Fibroblast of skin of right biceps (primary cell): ENCODE results near the gene SLC17A9.

Source experiments
- DNase-seq: peaks from one replicate; pipeline ENCODE4 v3.0.0-alpha.2; 2013

SLC17A9 gene

DNA sequence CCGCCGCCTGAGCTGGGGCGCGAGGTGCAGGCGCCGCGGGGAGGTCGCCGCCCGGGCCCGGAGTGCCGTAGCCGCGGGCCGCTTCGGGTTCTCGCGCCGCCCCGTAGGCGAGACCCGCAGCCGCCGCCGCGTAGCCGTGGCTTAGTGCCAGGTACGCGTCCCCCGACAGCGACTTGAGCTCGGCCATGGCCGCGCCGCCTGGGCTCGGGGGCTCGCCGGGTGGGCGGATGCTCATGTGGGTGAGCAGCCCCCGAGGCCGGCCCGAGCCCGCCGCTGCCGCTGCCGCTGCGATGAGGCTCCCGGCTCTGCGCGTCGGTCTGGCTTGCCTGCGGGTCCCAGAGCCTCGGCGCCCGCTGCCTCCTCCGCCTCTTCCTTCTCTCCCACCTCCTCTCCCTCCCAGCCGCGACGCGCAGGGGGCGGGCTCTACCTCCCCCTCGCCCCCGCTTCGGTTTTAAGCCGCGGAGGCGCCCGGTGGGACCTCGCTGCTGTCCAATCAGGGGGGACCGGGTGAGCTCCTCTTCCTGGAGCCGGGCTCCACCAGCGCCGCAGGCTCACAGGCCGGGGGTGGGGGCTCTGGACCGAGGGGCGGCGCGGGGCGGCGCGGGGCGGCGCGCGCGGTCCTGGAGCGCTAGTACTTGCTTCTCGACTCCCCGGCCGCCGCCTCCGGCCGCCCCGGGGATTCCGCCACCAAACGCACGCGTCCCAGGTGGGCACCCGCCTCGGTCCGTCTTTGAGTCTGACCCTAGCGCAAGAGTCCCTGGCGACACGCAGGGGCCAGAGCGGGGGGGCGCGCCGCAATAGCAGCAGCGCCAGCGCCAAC lies 54.2 kb downstream of the SLC17A9 start, which contains the start of gene BHLHE23:
Gene BHLHE23, minus strand, starts transcription at position 425 of the 820 bp plus-strand sequence. Its CDS starts 190 bp downstream, at position 235.
- no peak for DNase-seq

DNA sequence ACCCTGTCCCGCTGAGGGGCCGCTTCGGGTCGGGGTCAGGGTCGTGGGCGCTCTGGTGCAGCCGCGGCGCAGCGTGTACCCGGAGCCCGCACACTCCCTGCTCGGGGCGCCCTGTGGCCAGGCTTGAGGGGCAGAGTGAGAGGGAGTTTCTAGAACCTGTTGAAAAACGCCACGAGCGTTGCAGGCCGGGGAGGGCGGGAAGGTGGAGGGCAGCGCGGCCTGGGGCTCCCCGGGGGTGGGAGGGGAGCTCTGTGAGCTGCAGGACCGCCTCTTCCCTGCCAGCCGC lies 54.8 kb downstream of the SLC17A9 start:
- DNase-seq, result no peak

DNA sequence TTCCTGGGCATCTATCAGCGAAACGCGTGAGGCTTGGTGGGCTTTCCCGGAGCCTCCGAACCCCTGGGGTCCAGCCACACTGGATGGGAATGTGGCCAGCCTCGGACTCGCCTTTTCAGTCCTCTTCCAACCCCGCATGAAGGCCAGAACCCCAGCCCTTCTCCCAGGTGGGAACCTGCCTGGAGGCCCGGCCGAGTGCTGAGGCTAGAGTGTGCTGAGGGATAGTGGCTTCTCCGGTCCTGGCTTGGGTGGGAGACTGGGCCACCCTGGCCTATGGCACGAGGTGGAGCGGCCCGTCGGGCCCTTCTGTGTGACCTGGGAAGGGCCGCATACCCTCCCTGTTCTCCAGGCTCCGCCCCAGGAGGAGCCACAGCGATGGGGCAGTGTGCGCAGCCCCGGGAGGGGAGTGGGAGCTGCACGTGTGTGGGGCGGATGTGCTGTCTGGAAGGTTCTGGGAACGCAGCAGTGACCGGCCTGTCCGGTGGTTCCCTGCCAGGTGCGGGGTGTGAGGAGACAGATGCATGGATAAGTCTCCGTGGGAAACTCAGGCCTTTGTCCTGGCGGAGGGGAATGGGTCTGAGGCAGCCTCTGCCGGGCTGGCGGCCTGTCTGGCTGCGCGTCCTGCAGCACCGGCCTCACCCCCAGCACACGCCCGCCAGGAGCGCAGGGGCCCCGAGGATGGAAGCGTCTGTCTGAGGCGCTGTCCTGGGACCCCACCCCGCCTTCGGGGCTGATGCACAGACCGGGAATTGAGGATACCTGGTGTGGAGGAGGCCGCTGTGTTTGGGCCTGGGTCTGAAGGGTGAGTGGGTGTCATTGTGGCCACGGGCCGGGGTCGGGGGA lies 55.4 kb downstream of the SLC17A9 start:
- no peak for DNase-seq

DNA sequence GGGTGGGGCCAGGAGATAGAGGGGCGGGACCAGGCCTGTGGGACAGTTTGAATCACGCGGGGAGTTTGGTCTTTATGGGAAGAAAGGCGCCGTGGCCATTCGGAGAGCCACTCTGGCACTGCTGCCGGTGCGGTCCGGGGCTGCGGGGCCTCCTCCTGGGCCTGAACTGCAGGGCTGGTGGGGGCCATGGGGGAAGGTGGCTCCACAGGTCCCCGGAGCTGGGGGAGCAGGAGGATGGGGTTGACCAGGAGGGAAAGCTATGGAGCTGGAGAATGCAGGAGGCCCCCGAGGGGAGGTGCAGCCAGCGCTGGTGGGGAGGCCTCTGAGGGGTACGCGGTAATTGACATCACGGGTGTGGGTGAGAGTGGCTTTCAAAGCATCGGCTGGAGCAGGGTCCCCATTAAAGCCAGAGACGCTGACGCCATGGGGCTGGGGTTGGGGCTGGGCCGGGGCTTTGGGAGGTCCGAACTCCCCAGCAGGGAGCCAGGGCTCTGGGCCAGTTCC lies 56.1 kb downstream of the SLC17A9 start:
- no peak for DNase-seq

DNA sequence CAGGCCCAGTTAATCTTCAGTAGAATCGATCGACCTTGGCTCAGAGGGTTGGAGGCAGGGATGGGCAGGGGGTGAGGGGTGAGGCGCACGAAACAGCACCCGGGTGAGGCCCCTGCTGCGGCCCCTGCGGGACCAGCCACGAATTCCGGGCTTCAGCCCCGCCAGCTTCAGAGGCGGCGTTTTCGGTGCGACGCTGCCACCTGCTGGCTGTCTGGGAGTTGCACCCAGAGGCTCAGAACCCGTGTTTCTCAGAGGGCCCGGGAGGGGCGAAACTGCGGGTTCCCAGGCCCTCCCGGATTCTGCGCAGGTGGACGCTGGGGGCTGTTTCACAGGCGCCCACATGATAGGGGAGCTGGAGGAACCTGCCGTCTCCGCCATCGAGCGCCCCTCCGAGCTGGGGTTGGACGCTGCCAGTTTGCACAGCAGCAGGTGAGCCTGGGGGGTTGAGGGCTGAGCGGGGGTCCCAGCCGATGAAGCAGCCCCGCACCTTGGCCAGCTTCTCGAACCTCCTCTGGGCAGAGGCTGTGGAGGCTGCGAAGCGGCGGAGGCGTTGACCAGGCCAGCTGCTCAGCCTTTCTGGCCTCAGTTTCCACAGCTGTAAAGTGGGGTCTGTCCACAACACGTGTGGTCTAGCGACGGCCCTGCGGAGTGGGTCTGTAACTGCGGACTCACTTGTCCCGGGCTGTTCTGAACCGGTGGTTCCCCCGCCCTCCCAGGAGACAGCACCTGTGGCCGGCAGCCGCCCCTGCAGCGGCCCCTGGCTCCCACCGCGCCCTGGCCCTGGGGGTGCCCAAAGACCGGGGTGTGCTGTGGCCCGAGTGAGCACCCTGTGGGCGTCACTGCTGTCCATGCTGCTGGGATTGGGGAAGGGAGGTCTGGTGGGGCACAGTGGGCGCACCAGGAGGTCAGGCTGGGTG lies 56.8 kb downstream of the SLC17A9 start:
- DNase-seq, result peak; percentile 48

DNA sequence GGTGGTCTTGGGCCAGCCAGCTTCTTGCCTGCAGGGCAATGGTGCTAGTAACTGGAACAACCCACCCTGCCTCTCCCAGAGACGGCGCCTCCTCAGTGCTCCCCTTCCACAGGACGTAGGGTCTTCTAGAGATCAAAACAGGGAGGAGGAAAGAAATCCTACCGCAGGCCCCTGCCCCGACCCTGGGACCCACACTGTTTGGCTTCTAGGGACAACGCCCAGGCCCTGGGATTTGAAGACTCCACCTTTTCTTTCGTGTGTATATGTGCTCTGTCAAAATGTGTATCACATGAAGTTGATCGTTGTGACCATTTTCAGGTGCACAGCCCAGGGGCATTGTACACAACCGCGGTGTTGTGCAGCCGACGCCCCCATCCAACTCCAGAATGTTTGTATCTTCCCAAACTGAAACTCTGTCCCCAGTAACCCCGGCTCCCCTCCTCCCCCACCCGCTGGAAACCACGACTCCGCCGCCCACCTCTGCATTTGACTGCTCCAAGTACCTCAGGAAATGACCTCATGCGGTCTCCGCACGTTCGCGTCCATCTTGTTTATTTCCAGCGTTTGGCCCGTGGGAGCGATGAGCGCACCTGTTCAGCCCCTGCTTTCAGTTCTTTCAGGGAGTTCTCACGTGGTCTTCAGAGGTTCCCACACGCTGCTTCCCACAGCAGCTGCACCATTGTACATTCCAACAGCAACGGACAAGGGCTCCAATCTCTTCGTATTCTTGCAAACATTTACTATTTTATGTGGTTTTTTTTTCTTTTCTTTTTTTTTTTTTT lies 57.7 kb downstream of the SLC17A9 start:
- DNase-seq, result no peak

DNA sequence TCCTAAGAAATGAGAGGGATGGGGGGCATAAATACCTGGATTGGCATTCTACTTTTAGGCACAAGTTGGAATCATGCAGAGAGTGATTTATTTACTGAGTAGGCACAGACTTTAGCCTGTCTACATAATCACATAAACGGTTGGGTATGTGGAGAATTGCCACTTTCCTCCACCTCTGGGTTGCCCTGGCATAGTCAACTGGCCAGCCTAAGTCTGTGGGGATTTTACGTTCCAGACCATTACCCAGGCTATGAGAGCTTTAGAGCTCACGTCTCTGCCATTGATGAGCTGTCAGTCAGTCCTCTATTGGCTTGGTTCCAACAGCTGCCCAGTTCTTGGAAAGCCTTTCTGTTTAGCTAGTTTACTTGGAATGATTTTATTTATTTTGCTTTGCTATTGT lies 59.3 kb downstream of the SLC17A9 start:
- DNase-seq, result no peak

DNA sequence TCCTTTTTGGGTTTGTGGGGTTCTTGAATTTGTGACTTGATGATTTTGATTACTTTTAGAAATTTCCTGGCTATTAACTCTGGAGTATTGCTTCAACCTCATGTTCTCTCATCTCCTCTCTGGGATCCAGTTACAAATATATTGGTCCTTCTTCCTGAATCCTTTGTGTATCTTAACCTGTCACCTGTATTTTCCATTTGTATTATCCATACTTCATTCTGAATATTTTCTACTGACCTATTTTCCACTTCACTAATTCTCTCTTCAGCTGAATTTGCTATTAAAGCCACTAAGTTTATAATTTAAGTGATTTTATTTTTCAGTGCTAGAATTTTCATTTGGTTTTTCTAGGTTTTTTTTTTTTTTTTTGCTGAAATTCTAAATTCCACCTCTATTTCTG lies 60.7 kb downstream of the SLC17A9 start:
- no peak for DNase-seq

DNA sequence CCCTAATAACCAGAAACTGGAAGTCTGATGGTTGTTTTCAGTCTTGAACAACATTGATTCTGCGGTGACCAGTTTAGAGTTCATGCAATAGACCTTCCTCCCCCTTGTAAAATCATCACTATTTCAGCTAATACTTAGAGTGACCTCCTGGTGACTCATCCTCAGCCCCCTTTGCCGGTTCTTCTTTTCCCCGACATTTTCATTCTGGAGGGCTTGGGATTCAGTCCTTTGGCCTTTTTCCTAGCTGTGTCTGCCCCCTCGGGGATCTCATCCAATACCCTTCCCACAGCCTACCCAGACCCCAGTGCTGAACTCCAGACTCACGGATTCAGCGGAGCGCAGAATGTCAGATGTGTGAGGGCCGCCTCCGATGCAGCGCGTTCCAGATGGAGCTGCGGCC lies 61.8 kb downstream of the SLC17A9 start:
- peak; percentile 9 for DNase-seq

DNA sequence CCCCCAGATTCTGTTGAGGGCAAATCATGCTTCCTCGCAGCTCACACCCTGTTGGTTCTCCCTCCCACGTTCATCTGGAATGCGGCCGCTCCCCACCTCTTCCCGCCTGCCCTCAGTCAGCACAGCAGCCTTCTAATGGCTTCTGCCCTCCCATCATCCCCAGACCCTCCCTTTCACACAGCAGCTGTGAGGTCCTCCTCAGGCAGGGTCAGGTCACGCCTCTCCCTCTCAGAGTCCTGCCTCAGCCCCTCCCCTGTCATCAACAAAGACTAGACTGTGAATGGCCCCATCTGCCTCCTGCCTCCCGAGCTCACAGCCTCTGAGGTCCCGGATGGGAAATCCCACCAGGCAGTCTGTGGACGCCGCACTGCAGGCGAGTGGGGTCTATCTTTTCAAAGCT lies 62.2 kb downstream of the SLC17A9 start:
- peak; percentile 59 for DNase-seq

DNA sequence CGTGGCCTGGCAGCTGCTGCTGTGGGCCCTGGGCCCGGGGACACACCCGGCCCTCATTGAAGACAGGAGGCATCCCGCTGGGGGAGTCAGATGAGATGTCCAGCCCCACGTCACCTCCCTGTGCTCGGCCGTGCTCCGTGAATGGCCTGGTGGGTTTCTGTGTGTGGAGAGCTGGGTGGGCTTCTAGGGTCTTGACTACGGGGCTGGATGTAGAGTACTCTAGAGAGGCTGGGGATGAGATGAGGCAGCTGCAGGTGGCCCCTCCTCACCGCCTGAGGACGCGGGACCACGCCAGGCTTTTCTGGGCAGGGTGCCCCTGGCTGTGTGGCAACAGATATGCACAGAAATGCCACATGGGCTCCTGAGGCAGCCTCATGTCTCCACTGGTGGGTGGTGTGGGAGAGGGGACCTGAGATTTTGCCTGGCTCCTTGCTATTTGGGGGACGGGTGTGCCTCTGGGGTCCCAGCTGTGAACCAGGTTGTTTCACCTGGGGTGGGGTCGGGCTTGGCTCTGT lies 62.7 kb downstream of the SLC17A9 start:
- DNase-seq, result no peak

DNA sequence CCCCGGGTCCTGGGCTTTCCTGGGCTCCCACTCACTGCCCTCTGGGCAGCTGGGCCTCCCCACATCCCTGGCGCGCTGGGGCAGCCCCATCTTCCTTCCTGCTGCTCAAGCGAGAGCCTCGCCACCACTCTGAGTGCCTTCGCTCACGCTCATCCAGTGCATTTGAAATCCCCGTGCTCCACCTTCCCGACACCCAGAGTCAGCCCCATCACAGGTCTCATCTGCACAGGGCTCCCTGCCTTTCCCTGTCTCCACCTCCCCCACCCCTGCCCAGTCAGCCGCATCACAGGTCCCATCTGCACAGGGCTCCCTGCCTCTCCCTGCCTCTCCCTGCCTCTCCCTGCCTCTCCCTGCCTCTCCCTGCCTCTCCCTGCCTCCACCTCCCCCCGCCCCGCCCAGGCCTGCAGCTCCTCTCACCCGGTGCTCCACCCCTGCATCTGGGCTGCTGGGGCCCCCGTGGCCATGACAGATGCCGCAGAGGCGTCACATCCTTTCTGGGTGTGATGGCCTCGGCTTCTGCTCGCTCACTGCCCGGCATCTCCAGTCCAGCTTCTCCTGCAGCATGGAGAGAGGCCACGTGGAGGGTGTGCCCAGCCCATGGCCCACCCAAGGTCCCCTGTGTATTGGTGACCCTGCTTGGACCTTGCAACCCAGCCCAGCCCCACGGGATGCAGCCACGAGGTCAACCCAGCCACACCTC lies 63.3 kb downstream of the SLC17A9 start:
- no peak for DNase-seq

DNA sequence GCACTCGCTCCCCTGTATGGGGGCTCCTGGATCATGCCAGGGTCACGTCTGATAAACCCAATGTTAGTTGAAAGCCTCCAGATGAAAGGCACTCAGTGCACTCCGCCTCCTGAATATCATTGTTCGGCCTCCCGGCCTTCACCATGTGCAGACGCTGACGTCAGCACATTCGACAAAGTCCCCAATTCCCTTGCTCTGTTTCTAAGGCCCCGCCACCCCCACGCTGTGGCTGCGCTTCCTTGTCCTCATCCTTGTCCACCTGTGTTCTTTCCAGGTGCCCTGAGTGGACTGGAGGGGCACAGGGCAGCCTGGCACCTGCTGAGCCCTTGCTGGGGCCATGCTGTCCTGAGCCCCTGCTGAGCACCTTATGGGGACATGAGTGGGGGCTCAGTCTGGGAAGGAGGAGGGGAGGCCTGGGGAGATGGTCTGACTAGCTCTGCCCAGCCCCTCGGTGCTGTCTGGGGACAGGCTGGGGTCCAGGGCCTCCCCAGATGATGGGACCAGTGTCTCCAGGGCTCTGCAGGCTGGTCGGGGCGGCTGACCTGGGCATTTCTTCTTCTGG lies 64.1 kb downstream of the SLC17A9 start:
- no peak for DNase-seq

DNA sequence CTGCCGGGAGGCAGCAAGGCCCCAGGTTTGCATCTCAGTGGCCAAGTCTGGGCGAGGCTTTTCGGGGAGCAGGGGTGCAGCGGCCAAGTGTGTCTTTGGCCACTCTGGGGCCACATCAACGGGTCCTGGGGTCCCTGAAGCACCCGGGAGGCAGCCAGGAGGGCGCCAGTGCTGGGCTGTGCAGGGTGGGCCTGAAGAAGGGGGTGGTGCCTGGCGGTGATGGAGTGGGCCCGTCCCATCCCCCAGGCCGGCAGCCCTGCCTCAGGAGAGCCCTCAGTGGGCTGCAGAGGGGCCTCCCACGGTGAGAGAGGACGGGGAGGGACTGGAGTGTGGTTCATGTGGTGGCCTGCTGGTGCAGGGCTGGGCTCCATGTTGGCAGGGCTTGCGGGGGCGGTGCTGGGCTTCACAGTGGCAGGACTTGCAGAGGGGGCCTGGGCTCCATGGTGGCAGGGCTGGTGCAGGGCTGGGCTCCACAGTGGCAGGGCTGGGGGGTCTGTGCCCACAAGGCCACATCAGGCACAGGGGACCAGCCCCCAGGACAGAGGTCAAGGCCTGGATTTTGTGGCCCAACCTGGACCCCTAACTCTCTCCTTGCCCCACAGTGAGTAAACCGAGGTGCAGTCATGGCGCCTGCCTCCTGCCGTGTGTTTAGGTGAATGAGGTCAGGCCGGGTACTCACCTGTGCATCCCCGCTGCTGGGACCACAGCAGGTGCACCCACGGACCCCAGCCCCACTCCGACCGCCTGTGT lies 64.7 kb downstream of the SLC17A9 start:
- DNase-seq, result no peak

DNA sequence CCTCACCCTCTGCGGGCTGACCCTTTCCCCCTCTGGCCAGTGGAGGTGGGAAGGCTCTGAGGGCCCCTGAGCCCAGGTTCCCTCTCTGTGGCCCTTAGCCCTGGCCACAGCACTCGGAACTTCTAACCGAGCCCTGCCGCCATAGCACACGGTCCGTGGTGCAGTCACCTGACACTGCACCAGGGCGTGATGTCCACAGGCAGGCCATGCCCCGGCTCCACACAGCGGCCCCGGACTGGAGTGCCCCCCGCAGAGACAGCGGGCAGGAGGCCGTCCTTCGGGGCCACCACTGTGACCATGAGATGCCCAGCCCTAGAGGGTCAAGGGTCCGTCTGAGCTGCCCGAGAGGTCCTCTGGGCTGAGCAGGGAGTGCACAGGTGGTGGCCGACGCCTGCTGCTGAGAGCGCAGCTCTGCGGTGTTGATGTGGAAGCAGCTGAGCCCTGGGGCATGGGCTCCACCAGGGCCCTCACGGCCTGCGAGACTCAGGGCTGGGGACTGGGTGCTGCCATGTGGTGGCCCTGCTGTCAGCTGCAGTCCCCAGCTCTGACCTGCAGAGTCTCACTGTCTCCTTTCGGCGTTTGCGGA lies 65.4 kb downstream of the SLC17A9 start:
- no peak for DNase-seq
